Testis (tissue), 2 donors: ENCODE measurements around the gene SETD5.

Source experiments
- CTCF ChIP-seq, 3 experiments: fragments of 450-650 bp in 2 of 3; fragments of 200-600 bp in 1 of 3; sonication (generic) in 1 of 3; IDR thresholded peaks; one replicate each; pipeline ENCODE4 v1.5.1; 2016 to 2019; ENCODE audit warnings: antibody characterized with exemption in 3 of 3, mild to moderate bottlenecking in 2 of 3, moderate library complexity in 1 of 3
- POLR2A ChIP-seq: fragments of 450-650 bp; IDR thresholded peaks from one replicate; pipeline ENCODE4 v1.6.1; 2017; ENCODE audit warnings: antibody characterized with exemption, mild to moderate bottlenecking, moderate library complexity

DNA sequence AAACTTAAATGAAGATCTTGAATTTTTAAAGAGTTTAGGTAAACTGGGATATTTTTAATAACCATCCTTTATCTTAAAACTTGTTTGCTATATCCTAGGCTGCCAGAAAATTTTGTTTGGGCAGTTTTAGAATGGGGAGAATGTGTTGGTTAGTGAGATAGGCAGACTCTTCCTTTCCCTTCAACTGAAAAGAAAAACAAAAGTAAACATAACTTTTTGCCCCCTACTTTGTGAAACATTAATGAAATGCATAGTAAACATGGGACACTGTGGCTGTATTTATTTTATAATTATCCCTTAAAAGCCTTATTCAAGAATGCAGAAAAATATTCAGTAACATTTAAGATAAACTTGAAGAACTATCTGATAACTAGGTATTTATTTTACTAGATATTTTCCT, 31.0 kb downstream of the SETD5 start:
- no peak for TF ChIP-seq CTCF (IDR thresholded peaks at IDR 0.05)
- TF ChIP-seq POLR2A = no peak
